ENCODE results near the gene SYTL3. TPM values are rescaled to one million over a fixed set of nuclear protein-coding genes. Genes with fewer than 3 reads are reported as not detected.
A peak's percentile ranks its signal among the peaks of the same experiment; 100 is the strongest.
"Not testable (repeated sequence)": the region's sequence is repeated elsewhere in the genome, so short reads cannot be mapped to it uniquely, and the experiment has no call there.

The SYTL3 gene, protein sequence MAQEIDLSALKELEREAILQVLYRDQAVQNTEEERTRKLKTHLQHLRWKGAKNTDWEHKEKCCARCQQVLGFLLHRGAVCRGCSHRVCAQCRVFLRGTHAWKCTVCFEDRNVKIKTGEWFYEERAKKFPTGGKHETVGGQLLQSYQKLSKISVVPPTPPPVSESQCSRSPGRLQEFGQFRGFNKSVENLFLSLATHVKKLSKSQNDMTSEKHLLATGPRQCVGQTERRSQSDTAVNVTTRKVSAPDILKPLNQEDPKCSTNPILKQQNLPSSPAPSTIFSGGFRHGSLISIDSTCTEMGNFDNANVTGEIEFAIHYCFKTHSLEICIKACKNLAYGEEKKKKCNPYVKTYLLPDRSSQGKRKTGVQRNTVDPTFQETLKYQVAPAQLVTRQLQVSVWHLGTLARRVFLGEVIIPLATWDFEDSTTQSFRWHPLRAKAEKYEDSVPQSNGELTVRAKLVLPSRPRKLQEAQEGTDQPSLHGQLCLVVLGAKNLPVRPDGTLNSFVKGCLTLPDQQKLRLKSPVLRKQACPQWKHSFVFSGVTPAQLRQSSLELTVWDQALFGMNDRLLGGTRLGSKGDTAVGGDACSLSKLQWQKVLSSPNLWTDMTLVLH
- total RNA-seq, result 100 to 1,000 TPM; 163 to 180 TPM

DNA sequence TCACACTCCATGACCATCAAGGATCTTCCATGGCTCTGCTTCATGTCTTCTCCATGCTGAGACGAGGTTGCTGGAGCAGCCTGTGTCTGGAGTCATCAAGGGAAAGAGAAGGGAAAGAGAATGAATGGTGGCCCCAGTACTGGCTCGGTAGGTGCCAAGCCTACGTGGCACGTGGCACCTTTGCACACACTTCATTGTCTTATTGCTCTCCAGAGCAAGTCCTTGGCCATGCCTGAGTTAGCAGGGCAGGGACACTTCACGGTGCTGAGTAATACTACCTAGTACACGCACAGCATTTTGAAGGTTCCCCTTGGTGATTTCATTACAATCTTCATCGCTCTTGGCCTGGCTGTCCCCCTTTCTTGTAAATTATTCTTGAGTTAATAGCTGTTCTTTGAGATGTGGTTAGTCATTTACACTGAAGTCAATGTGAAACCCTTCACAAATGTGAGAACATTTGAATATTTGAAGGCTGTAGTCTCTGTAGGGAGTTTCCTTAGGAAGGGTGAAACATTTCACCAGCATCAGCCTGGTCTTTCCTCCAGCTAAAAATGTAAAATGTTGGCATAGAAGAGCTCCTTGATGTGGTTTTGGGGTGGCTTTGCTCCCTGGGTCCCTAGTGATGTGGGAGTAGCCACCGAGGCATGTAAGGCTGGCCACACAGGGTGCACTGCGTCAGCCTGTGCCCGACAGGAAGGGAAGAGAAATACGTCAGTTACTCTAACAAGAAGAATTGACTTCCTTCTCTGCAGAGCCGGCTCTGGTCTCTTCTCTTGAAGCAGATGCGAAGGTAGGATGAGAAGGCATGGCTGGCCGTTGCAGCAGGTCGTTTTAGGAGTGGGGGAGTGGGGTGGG is at the start of gene SYTL3:
Gene SYTL3 (plus strand): TSS at position 766 of the 855 bp plus-strand sequence. CDS start 13,215 bp downstream, outside the sequence.
- CTCF ChIA-PET, result interaction anchor here (1.3 to 1.8 kb wide), 2 partner anchors 10 to 42 kb away, joined by 4 to 7 read pairs; no protein-coding TSS in a partner anchor
- peaks cover 47% of the 10 kb centered on the region for H3K36me3 Mint-ChIP-seq (ENCODE audit: low read depth)
- peaks cover 2% of the 10 kb centered on the region for H3K9me3 Mint-ChIP-seq (ENCODE audit: low read depth)
- H3K4me1 Mint-ChIP-seq, result peaks cover 72% of the 10 kb centered on the region
- H3K27me3 Mint-ChIP-seq, result no peaks in the 10 kb centered on the region
- POLR2A ChIA-PET, result interaction anchor here (0.6 to 1.9 kb wide), 14 partner anchors 9 to 441 kb away, joined by 3 to 21 read pairs (median 5); partner anchors contain the start of genes EZR and TAGAP
- ATAC-seq, result peak; percentile 62
- H3K27ac Mint-ChIP-seq, result peak within 1 kb of the TSS; percentile 88
- H3K4me3 Mint-ChIP-seq, result peak within 1 kb of the TSS; percentile 81
- peak; percentile 93 for DNase-seq
- intact Hi-C loops (cut with DNase I, micrococcal nuclease), result loop anchor here (1.0 to 10.0 kb wide), 20 partner anchors 167 to 1865 kb away; partner anchors contain the start of genes SNX9 (in 1 of the 2), SOD2 (in 1 of the 2), SYNJ2 (in 1 of the 2) and TAGAP (in 1 of the 2)

DNA sequence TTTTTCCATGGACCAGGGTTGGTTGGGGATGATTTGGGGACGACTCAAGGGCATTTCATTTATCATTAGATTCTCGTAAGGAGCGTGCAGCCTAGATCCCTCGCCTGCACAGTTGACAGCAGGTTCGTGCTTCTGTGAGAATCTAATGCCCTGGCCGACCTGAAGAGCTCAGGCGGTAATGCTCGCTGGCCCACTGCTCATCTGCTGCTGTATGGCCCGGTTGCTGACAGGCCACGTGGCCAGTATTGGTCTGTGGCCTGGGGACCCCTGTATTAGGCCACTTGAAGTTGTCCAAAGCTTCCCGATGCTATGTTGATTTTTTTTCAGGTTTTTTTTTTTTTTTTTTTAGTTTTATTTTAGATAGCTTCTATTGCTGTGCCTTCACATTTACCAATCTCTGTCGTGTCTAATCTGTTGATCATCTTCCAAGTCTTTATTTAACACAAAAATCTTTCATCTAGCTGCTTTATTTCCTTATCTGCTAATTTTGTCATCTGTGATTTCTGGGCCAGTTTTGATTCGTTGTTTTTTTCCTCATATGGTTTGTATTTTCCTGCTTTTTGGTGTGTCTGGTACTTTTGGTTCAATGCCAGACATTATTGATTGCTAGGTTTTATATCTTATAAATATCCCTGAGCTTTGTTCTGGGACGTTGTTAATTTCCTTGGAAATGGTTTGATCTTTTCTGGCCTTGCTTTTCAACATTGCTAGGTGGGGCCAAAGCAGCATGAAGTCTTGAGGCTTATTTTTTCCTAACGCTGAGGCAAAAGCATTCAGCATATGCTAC is 46.4 kb upstream of the SYTL3 start:
- DNase-seq (no peak), ATAC-seq (no peak)
- peaks cover 30% of the 10 kb centered on the region for H3K36me3 Mint-ChIP-seq (ENCODE audit: low read depth)
- no peaks in the 10 kb centered on the region for H3K27me3 Mint-ChIP-seq
- intact Hi-C loops (cut with DNase I, micrococcal nuclease), result loop anchor here in 1 of 2 experiments (2.0 kb wide), 1 partner anchor 383 kb away; no protein-coding TSS in a partner anchor
- H3K4me3 Mint-ChIP-seq, result no peak overlapping the region
- H3K9me3 Mint-ChIP-seq (ENCODE audit: low read depth), result no peaks in the 10 kb centered on the region
- CTCF ChIA-PET, result interaction anchor here (0.6 to 2.1 kb wide), 5 partner anchors 9 to 389 kb away, joined by 3 to 12 read pairs (median 3); no protein-coding TSS in a partner anchor
- no peak overlapping the region for H3K27ac Mint-ChIP-seq
- POLR2A ChIA-PET, result no interaction called here
- H3K4me1 Mint-ChIP-seq, result no peaks in the 10 kb centered on the region

DNA sequence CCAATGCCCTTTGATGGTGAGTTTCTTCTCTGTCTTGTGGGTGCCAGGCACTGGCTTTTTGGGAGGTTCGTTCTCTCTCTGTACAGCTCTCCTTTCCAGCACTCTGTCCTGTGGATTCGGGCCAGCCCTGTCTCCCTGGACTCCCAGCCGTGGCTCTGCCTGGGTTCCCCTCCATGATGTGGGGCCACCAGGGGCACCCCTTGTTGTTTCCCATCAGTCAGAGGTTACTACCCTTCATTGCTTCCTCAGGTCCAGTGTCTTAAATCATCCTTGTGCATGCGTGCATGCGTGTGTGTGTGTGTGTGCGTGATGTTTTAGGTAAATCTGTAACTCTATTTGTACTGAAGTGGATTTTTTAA is 45.8 kb upstream of the SYTL3 start:
- no peaks in the 10 kb centered on the region for H3K27me3 Mint-ChIP-seq
- intact Hi-C loops (cut with DNase I, micrococcal nuclease), result loop anchor here in 1 of 2 experiments (2.0 kb wide), 1 partner anchor 383 kb away; no protein-coding TSS in a partner anchor
- POLR2A ChIA-PET, result no interaction called here
- no peak overlapping the region for H3K4me3 Mint-ChIP-seq
- no peaks in the 10 kb centered on the region for H3K9me3 Mint-ChIP-seq (ENCODE audit: low read depth)
- peak overlapping the region; percentile 53 for H3K27ac Mint-ChIP-seq
- H3K4me1 Mint-ChIP-seq, result no peaks in the 10 kb centered on the region
- no peak for DNase-seq
- no peak for ATAC-seq
- CTCF ChIA-PET, result interaction anchor here (0.6 to 2.4 kb wide), 10 partner anchors 9 to 472 kb away, joined by 3 to 23 read pairs (median 4); no protein-coding TSS in a partner anchor
- H3K36me3 Mint-ChIP-seq (ENCODE audit: low read depth), result peaks cover 30% of the 10 kb centered on the region

DNA sequence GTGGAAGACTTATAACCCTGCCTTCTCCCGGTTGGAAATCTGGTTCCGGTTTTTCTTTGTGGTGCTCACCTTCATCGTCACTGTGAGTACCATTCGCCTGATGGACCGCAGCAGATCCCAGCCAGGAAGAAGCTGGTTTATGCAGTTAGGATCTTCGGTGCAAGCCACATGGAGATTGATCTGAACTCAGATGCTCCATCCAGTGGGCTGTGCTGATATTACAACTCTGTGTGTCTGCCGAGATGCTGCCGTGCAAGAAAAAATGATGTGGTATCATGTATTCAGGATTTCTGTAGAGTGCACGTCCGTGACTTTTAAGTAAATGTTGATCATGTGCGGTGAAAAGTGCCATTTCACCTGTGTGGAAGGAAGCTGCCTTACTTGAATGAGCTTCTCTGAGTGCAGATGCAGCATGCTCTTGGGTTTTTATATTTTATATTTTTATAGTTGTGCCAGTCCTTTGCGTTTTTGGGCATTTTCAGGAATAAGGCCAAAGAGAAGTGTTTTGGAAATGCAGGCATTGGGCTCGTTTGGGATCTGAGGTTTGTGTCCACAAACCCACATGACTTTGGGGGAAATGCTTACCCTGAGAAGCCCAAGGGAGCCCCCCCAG is 44.5 kb upstream of the SYTL3 start:
- H3K36me3 Mint-ChIP-seq (ENCODE audit: low read depth), result peaks cover 32% of the 10 kb centered on the region
- H3K4me3 Mint-ChIP-seq, result no peak overlapping the region
- peak; percentile 77 for DNase-seq
- ATAC-seq, result peak; percentile 74
- intact Hi-C loops (cut with DNase I, micrococcal nuclease), result loop anchor here (1.0 to 2.0 kb wide), 3 partner anchors 384 to 391 kb away; no protein-coding TSS in a partner anchor
- H3K27me3 Mint-ChIP-seq, result no peaks in the 10 kb centered on the region
- no peaks in the 10 kb centered on the region for H3K4me1 Mint-ChIP-seq
- ChIA-PET CTCF (interaction anchor here (0.6 to 2.4 kb wide), 15 partner anchors 10 to 978 kb away, joined by 3 to 23 read pairs (median 4); partner anchors contain the start of gene DYNLT1), POLR2A (interaction anchor here (0.7 kb wide), 1 partner anchor 28 kb away, joined by 4 read pairs; no protein-coding TSS in a partner anchor)
- no peaks in the 10 kb centered on the region for H3K9me3 Mint-ChIP-seq (ENCODE audit: low read depth)
- H3K27ac Mint-ChIP-seq, result no peak overlapping the region

DNA sequence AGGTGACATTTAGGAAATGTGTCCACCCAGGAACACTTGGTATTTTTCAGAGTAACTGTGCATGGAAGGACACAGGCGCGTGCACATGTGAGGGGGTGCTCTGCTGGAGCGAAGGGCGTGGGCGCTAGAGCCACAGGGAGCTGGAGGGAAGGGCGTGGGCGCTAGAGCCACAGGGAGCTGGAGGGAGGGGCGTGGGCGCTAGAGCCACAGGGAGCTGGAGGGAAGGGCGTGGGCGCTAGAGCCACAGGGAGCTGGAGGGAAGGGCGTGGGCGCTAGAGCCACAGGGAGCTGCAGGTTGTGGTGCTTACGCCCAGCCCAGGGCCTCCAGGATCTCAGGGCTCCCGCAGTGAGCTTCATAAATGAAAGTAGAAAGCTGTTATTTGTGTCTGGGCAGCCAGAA is 43.8 kb upstream of the SYTL3 start:
- H3K4me1 Mint-ChIP-seq; H3K27ac Mint-ChIP-seq; DNase-seq; intact Hi-C loops (cut with DNase I, micrococcal nuclease); POLR2A ChIA-PET; H3K27me3 Mint-ChIP-seq; H3K4me3 Mint-ChIP-seq; H3K9me3 Mint-ChIP-seq (ENCODE audit: low read depth); ATAC-seq: not testable (repeated sequence)
- H3K36me3 Mint-ChIP-seq (ENCODE audit: low read depth), result peaks cover 37% of the 10 kb centered on the region
- CTCF ChIA-PET, result interaction anchor here (0.6 to 2.4 kb wide), 11 partner anchors 10 to 979 kb away, joined by 3 to 23 read pairs (median 4); partner anchors contain the start of gene TMEM181

DNA sequence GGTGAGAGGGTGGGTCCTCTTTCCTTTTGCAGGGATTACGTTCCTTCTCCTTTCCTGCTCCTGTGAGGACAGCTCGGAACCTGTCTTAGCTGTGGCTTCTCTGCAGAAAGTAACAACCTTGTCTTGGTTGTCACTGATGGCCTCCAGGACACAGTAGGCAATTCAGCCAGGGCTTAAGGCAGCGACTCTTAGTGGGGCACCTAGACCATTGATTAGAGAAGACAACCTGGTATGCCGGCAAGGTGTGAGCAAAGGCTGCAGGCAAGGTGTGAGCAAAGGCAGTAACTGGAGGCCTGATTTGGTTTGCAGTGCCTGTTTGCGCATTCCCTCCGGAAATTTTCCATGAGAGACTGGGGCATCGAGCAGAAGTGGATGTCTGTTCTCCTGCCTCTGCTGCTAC is 42.9 kb upstream of the SYTL3 start:
- Mint-ChIP-seq H3K36me3 (ENCODE audit: low read depth) (peaks cover 43% of the 10 kb centered on the region), H3K4me1 (no peaks in the 10 kb centered on the region), H3K27ac (no peak overlapping the region), H3K27me3 (no peaks in the 10 kb centered on the region), H3K4me3 (no peak overlapping the region), H3K9me3 (ENCODE audit: low read depth) (no peaks in the 10 kb centered on the region)
- no peak for ATAC-seq
- CTCF ChIA-PET, result interaction anchor here (0.7 to 1.3 kb wide), 3 partner anchors 47 to 393 kb away, joined by 3 to 4 read pairs (median 4); partner anchors contain the start of gene TMEM181
- POLR2A ChIA-PET, result no interaction called here
- no peak for DNase-seq
- intact Hi-C loops (cut with DNase I, micrococcal nuclease), result no loop called here

DNA sequence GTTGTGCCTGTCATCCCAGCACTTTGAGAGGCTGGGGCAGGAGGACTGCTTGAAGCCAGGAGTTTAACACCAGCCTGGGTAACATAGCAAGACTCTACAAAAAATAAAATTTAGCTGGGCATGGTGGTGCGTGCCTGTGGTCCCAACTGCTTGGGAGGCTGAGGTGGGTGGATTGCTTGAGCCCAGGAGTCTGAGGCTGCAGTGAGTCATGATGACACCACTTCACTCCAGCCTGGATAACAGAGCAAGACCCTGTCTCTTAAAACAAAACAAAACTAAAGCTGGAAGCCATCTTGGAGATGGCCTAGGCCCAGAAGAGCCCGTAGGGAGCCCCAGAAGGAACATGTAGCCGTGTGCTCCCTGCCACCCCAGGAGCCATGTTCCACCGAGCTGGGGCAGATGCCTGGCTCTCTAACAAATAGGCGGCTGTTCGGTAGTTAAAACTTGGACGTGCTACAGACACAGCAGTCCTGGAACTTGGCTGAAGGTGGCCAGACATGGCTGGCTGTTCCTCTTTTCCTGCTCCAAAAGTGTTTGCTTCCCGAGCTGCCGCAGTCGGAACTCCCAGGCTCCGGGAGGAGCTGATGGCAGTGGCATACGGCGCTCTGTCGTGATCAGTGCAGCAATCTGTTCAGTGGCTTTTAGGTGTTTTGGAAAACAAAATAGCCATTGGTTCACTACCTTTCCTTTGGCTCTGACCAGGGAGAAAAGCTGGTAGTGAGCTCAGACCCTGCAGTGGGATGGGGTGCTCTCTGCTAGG is 42.3 kb upstream of the SYTL3 start:
- intact Hi-C loops (cut with DNase I, micrococcal nuclease), result no loop called here
- Mint-ChIP-seq H3K36me3 (ENCODE audit: low read depth) (peaks cover 45% of the 10 kb centered on the region), H3K4me1 (no peaks in the 10 kb centered on the region), H3K27me3 (no peaks in the 10 kb centered on the region), H3K4me3 (no peak overlapping the region), H3K27ac (no peak overlapping the region), H3K9me3 (ENCODE audit: low read depth) (no peaks in the 10 kb centered on the region)
- CTCF ChIA-PET, result interaction anchor here (0.7 to 1.3 kb wide), 2 partner anchors 288 to 393 kb away, joined by 3 to 4 read pairs; no protein-coding TSS in a partner anchor
- POLR2A ChIA-PET, result no interaction called here
- ATAC-seq (no peak), DNase-seq (no peak)

DNA sequence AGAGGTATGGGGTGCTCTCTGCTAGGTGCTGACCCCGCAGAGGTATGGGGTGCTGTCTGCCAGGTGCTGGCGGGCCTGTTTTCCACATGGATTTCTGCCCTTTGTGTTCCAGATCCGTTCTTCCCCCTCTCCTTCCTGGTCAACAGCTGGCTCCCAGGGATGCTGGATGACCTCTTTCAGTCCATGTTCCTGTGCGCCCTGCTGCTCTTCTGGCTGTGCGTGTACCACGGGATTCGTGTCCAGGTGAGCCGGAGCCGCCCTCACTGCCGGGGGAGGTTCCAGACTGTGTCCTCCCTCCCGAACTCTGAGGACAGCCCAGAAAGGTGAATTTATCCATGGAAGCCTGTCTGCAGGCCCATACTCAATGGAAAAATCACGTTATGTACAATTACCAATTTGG is 41.6 kb upstream of the SYTL3 start:
- intact Hi-C loops (cut with DNase I, micrococcal nuclease), result no loop called here
- H3K27ac Mint-ChIP-seq, result no peak overlapping the region
- peaks cover 48% of the 10 kb centered on the region for H3K36me3 Mint-ChIP-seq (ENCODE audit: low read depth)
- no peak overlapping the region for H3K4me3 Mint-ChIP-seq
- no peaks in the 10 kb centered on the region for H3K27me3 Mint-ChIP-seq
- ATAC-seq, result no peak
- ChIA-PET CTCF (interaction anchor here (1.3 kb wide), 1 partner anchor 394 kb away, joined by 4 read pairs; no protein-coding TSS in a partner anchor), POLR2A (no interaction called here)
- no peaks in the 10 kb centered on the region for H3K9me3 Mint-ChIP-seq (ENCODE audit: low read depth)
- no peaks in the 10 kb centered on the region for H3K4me1 Mint-ChIP-seq
- DNase-seq, result no peak

DNA sequence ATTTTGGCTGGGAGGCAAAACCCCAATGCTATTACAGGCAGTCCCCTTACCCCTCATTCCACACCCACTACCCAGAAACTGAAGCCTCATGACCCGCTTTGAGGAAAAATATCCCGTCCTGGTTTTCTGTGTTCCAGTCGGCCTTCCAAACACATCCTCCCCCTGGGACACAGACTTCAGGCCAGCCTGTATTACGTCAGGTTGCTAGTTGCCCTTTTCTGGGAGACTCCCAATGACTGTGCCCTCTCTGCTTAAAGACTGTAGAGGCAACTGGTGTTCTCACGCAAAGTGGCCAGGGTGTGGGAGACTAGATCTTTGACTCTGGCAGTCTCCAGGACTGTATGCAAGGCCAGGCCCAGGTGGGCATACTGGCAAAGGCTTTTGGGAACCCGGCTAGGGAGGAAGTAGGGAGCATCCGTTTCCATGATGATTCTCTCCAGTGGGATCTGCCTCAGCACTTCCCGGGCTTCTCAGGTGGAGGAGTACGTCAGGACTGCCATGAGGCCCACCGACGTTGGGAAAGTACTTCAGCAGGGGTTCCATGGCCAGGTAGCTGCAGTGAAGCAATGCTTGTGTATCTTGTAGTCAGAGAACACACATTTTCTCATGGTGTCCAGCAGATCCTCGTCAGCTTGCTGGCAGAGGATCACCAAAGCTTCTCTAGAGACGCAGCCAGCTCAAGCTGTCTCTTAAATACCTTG is 40.2 kb upstream of the SYTL3 start:
- DNase-seq (no peak), ATAC-seq (no peak)
- ChIA-PET CTCF (interaction anchor here (0.7 to 0.9 kb wide), 2 partner anchors 362 to 388 kb away, joined by 3 read pairs; no protein-coding TSS in a partner anchor), POLR2A (no interaction called here)
- intact Hi-C loops (cut with DNase I, micrococcal nuclease), result no loop called here
- Mint-ChIP-seq H3K4me3 (no peak overlapping the region), H3K27me3 (no peaks in the 10 kb centered on the region), H3K9me3 (ENCODE audit: low read depth) (peaks cover 3% of the 10 kb centered on the region), H3K27ac (no peak overlapping the region), H3K36me3 (ENCODE audit: low read depth) (peaks cover 58% of the 10 kb centered on the region), H3K4me1 (no peaks in the 10 kb centered on the region)
